ENCODE measurements around the gene ADAM8. TPM values are rescaled to one million over a fixed set of nuclear protein-coding genes. Genes with fewer than 3 reads are reported as not detected.

ADAM8 gene
- total RNA-seq, 1 donor from 2014 or later, result 16.9 TPM

DNA sequence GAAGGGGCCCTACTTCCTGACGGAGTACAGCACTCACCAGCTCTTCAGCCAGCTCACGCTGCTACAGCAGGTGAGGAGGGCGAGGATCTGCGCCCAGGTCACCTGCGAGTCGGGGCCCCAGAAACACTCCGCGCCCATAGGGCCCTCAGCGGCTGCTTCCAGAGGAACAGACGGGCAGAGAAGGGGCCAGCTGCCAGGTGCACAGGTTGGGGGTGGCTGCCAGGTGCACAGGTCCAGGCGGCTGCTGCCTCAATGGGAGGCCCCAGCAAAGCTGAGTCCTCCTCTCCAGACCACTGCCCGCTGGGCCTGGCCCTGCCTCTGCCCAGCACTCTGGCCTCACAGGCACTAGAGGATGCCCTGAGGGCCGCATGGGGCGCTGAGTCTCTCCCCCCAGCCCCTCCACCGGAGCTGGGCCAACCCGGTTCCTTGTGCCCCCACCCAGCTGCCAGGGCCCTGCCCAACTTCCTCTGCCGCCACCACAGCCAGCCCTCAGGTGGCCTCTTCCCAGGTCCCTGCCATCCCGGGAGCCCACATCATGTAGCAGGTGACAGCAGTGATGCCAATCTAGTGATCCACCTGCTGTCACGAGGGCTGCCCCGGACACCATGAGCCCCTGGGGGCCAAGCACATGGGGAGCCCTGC, 63.7 kb downstream of the ADAM8 start:
- DNase-seq (ENCODE audit: low spot score in 2 of 2, unreplicated experiment in 2 of 2), result peak in 1 of 2 experiments; percentile 13
- H3K4me3 Mint-ChIP-seq, result no peak overlapping the region
- H3K27ac Mint-ChIP-seq, result no peak overlapping the region
- no peaks in the 10 kb centered on the region for H3K4me1 Mint-ChIP-seq
- TF ChIP-seq, protein P1, sequence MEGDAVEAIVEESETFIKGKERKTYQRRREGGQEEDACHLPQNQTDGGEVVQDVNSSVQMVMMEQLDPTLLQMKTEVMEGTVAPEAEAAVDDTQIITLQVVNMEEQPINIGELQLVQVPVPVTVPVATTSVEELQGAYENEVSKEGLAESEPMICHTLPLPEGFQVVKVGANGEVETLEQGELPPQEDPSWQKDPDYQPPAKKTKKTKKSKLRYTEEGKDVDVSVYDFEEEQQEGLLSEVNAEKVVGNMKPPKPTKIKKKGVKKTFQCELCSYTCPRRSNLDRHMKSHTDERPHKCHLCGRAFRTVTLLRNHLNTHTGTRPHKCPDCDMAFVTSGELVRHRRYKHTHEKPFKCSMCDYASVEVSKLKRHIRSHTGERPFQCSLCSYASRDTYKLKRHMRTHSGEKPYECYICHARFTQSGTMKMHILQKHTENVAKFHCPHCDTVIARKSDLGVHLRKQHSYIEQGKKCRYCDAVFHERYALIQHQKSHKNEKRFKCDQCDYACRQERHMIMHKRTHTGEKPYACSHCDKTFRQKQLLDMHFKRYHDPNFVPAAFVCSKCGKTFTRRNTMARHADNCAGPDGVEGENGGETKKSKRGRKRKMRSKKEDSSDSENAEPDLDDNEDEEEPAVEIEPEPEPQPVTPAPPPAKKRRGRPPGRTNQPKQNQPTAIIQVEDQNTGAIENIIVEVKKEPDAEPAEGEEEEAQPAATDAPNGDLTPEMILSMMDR (IDR thresholded peaks at IDR 0.05; ENCODE audit: unreplicated experiment), result no peak
- no peaks in the 10 kb centered on the region for H3K9me3 Mint-ChIP-seq
- peaks cover 18% of the 10 kb centered on the region for H3K27me3 Mint-ChIP-seq (ENCODE audit: low read depth)
- no peaks in the 10 kb centered on the region for H3K36me3 Mint-ChIP-seq

Small RNA genes within 50 kb of the gene (microRNA-seq; reads per million reads assigned to microRNA genes)
- gene MIR202, result 1.5 reads per million

Other genes starting within 250 kb of the ADAM8 start
- gene ADGRA1, start 188.9 kb downstream of the ADAM8 start, total RNA-seq, result not detected in 3 replicates
- 20.3 to 23.7 TPM (median 21.0 TPM) in 3 replicates for gene KNDC1, start 116.6 kb downstream of the ADAM8 start, total RNA-seq
- not detected in 3 replicates for gene UTF1, start 46.7 kb downstream of the ADAM8 start, total RNA-seq
- 0.07 to 0.09 TPM in 2 of 3 replicates, not detected in the other for gene VENTX, start 39.0 kb downstream of the ADAM8 start, total RNA-seq
- gene TUBGCP2, start 32.0 kb upstream of the ADAM8 start, total RNA-seq, result 69.6 to 81.0 TPM (median 70.9 TPM) in 3 replicates
- 38.6 to 44.9 TPM (median 39.5 TPM) in 3 replicates for gene ZNF511, start 32.0 kb upstream of the ADAM8 start, total RNA-seq
- 2.1 to 3.7 TPM (median 2.1 TPM) in 3 replicates for gene CALY, start 60.0 kb upstream of the ADAM8 start, total RNA-seq
- gene PRAP1, start 70.5 kb upstream of the ADAM8 start, total RNA-seq, result 0.25 to 0.49 TPM in 2 of 3 replicates, not detected in the other
- gene FUOM, start 81.2 kb upstream of the ADAM8 start, total RNA-seq, result 38.0 to 42.6 TPM (median 41.3 TPM) in 3 replicates
- 69.8 to 74.9 TPM (median 70.0 TPM) in 3 replicates for gene ECHS1, start 96.5 kb upstream of the ADAM8 start, total RNA-seq
- 7.5 to 9.5 TPM (median 8.0 TPM) in 3 replicates for gene PAOX, start 102.4 kb upstream of the ADAM8 start, total RNA-seq
- gene MTG1, start 117.3 kb upstream of the ADAM8 start, total RNA-seq, result 86.0 to 91.1 TPM (median 90.5 TPM) in 3 replicates
- gene SPRN, start 147.8 kb upstream of the ADAM8 start, total RNA-seq, result 0.50 to 0.69 TPM (median 0.55 TPM) in 3 replicates
- gene SCART1, start 177.1 kb upstream of the ADAM8 start, total RNA-seq, result 4.1 to 4.7 TPM (median 4.4 TPM) in 3 replicates